ENCODE results near the gene ALOX5. TPM values are rescaled to one million over a fixed set of nuclear protein-coding genes. Genes with fewer than 3 reads are reported as not detected.

ALOX5 gene
- total RNA-seq, 1 donor from 2014 or later, result not detected

DNA sequence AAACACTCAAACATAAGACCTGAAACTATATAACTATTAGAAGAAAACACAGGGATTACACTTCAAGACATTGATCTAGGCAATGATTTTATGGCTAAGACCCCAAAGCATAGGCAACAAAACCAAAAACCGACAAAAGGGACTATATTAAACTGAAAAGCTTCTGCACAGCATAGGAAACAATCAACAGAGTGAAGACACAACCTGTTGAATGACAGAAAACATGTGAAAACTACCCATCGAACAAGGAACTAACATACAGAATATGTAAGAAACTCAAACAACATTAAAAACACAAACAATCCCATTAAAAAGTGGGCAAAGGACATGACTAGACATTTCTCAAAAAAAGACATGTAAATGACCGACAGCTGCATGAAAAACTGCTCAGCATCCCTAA lies 109.0 kb downstream of the ALOX5 start:
- Mint-ChIP-seq H3K4me3 (ENCODE audit: unreplicated experiment) (no peak overlapping the region), H3K27me3 (ENCODE audit: low read depth) (no peaks in the 10 kb centered on the region), H3K4me1 (ENCODE audit: low read depth) (no peaks in the 10 kb centered on the region), H3K36me3 (ENCODE audit: low read depth) (peaks cover 14% of the 10 kb centered on the region), H3K27ac (ENCODE audit: unreplicated experiment) (no peak overlapping the region), H3K9me3 (ENCODE audit: low read depth) (peaks cover 12% of the 10 kb centered on the region)
- no peak for DNase-seq (ENCODE audit: low spot score)
- TF ChIP-seq, protein P1, sequence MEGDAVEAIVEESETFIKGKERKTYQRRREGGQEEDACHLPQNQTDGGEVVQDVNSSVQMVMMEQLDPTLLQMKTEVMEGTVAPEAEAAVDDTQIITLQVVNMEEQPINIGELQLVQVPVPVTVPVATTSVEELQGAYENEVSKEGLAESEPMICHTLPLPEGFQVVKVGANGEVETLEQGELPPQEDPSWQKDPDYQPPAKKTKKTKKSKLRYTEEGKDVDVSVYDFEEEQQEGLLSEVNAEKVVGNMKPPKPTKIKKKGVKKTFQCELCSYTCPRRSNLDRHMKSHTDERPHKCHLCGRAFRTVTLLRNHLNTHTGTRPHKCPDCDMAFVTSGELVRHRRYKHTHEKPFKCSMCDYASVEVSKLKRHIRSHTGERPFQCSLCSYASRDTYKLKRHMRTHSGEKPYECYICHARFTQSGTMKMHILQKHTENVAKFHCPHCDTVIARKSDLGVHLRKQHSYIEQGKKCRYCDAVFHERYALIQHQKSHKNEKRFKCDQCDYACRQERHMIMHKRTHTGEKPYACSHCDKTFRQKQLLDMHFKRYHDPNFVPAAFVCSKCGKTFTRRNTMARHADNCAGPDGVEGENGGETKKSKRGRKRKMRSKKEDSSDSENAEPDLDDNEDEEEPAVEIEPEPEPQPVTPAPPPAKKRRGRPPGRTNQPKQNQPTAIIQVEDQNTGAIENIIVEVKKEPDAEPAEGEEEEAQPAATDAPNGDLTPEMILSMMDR (IDR thresholded peaks at IDR 0.05), result no peak

DNA sequence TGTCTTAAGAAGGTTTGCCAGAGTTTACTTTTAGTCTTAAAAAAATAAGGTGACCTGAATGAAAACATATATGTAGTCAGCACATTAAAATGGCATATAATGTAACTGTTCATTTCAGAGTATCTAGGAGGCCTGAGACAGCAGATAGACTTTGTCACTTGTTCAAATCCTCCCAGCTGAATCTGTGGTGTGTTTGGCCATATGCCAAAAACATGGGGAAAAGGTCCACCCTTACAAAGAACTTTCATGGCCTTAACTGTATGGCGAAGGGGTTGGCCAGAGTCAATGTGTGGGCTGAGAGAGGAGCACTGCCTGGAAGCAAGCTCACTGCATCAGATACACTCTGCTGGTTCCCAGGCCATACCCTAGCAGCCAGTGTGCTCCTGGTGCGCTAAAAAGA lies 113.7 kb downstream of the ALOX5 start:
- H3K36me3 Mint-ChIP-seq (ENCODE audit: low read depth), result peaks cover 11% of the 10 kb centered on the region

DNA sequence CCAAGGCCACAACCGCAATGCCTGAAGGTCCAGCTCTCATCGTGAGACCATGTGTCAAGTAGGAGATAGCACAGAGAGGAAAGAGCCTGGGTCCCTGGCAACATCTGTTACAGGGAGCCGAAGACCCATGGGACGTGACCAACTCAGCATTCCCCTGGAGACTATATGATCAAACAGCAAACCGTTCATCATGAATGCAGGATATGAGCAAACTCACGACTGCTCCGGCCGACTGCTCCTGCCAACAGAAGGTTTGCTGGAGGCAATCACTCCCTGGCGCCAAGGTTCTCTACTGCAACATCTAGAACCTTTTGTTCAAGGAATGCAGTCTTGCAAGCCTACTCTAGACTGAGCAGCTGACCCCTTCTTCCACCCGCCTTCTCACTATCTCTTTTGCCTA lies 114.3 kb downstream of the ALOX5 start:
- no peak overlapping the region for H3K4me3 Mint-ChIP-seq (ENCODE audit: unreplicated experiment)
- H3K27ac Mint-ChIP-seq (ENCODE audit: unreplicated experiment), result no peak overlapping the region

More for the DNA sequence above, 113.7 kb downstream of the ALOX5 start:
- TF ChIP-seq, protein P1 (IDR thresholded peaks at IDR 0.05), result no peak
- DNase-seq (ENCODE audit: low spot score), result no peak
- Mint-ChIP-seq H3K4me3 (ENCODE audit: unreplicated experiment) (no peak overlapping the region), H3K27ac (ENCODE audit: unreplicated experiment) (no peak overlapping the region), H3K4me1 (ENCODE audit: low read depth) (no peaks in the 10 kb centered on the region), H3K9me3 (ENCODE audit: low read depth) (peaks cover 6% of the 10 kb centered on the region), H3K27me3 (ENCODE audit: low read depth) (no peaks in the 10 kb centered on the region)

DNA sequence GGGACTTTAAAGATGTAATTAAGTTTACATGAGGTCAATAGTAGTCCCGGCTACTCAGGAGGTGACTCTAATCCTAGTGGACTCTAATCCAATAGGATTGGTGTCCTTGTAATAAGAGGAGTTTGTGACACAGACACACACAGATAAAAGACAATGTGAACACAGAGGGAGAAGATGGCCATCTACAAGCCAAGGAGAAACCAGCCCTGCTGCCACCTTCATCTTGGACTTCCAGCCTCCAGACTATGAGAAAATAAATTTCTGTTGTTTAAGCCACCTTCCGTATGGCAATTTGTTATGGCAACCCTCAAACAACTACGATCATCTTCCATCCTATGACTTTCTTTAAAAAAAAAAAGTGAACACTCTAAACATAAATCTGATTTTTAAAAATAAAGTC lies 116.3 kb downstream of the ALOX5 start:
- Mint-ChIP-seq H3K36me3 (ENCODE audit: low read depth) (peaks cover 8% of the 10 kb centered on the region), H3K4me3 (ENCODE audit: unreplicated experiment) (no peak overlapping the region), H3K4me1 (ENCODE audit: low read depth) (no peaks in the 10 kb centered on the region), H3K27me3 (ENCODE audit: low read depth) (no peaks in the 10 kb centered on the region), H3K9me3 (ENCODE audit: low read depth) (peaks cover 8% of the 10 kb centered on the region), H3K27ac (ENCODE audit: unreplicated experiment) (no peak overlapping the region)
- DNase-seq (ENCODE audit: low spot score), result no peak
- TF ChIP-seq, protein P1 (IDR thresholded peaks at IDR 0.05), result no peak

More for the DNA sequence above, 114.3 kb downstream of the ALOX5 start:
- H3K4me1 Mint-ChIP-seq (ENCODE audit: low read depth), result no peaks in the 10 kb centered on the region
- TF ChIP-seq, protein P1 (IDR thresholded peaks at IDR 0.05), result no peak
- H3K9me3 Mint-ChIP-seq (ENCODE audit: low read depth), result peaks cover 6% of the 10 kb centered on the region
- peaks cover 11% of the 10 kb centered on the region for H3K36me3 Mint-ChIP-seq (ENCODE audit: low read depth)
- no peaks in the 10 kb centered on the region for H3K27me3 Mint-ChIP-seq (ENCODE audit: low read depth)
- no peak for DNase-seq (ENCODE audit: low spot score)

DNA sequence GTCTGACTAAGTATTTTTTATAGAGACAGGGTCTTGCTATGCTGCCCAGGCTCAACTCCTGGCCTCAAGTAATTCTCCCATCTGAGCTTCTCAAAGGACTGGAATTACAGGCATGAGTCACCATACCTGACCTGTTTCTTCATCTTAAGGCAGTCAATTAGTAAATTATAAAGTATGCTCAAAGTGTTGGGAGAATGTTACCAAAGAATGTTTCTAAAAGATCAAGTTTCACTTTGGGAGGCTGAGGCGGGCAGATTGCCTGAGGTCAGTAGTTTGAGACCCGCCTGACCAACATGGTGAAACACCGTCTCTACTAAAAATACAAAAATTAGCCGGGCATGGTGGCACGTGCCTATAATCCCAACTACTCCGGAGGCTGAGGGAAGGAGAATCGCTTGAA lies 117.0 kb downstream of the ALOX5 start:
- H3K4me3 Mint-ChIP-seq (ENCODE audit: unreplicated experiment), result no peak overlapping the region
- H3K4me1 Mint-ChIP-seq (ENCODE audit: low read depth), result no peaks in the 10 kb centered on the region
- no peak overlapping the region for H3K27ac Mint-ChIP-seq (ENCODE audit: unreplicated experiment)
- TF ChIP-seq, protein P1 (IDR thresholded peaks at IDR 0.05), result no peak
- no peak for DNase-seq (ENCODE audit: low spot score)
- H3K36me3 Mint-ChIP-seq (ENCODE audit: low read depth), result peaks cover 11% of the 10 kb centered on the region
- H3K9me3 Mint-ChIP-seq (ENCODE audit: low read depth), result peaks cover 15% of the 10 kb centered on the region
- no peaks in the 10 kb centered on the region for H3K27me3 Mint-ChIP-seq (ENCODE audit: low read depth)

Other genes with a start within 250 kb of the ALOX5 start
- not detected in 3 replicates for gene OR13A1, start 58.6 kb upstream of the ALOX5 start, total RNA-seq

Data from chondrocyte (in vitro differentiated cells).